GM12875 (cell line): ENCODE data around the gene ISM1.

ENCODE experiments used
- H3K4me3 ChIP-seq: one replicate; pipeline ENCODE4 v1.5.1; 2011; ENCODE audit warnings: low read depth, low read length, control low read depth
- CTCF ChIP-seq: IDR thresholded peaks from 2 replicates; pipeline ENCODE4 v1.5.1; 2011; ENCODE audit warnings: low read depth, mild to moderate bottlenecking, control low read depth, inconsistent platforms, low read length, moderate library complexity, borderline replicate concordance; ENCODE audit not compliant: insufficient read depth

The ISM1 gene

GRCh38 chr20:13348311-13349234 is 127.5 kb downstream of the ISM1 start:
- no peak for TF ChIP-seq CTCF
- H3K4me3 ChIP-seq, result no peak overlapping the region

GRCh38 chr20:13349235-13349604 is 128.1 kb downstream of the ISM1 start:
- no peak overlapping the region for H3K4me3 ChIP-seq
- TF ChIP-seq CTCF, result no peak
